Keratinocyte (primary cell): ENCODE data around the gene CES1. TPM values are rescaled to one million over a fixed set of nuclear protein-coding genes. Genes with fewer than 3 reads are reported as not detected.
"Not testable (repeated sequence)": the region's sequence is repeated elsewhere in the genome, so short reads cannot be mapped to it uniquely, and the experiment has no call there.

Source experiments
- DNase-seq: peaks from one replicate; pipeline ENCODE4 v3.0.0-alpha.2; 2011; ENCODE audit warnings: low read depth, missing footprints, low spot score
- FAIRE-seq: peaks from 2 replicates; lab custom pipeline; 2011; peaks lifted over from hg19 to GRCh38; lab: Jason Lieb, UNC
- H2AFZ ChIP-seq: 2 replicates; pipeline ENCODE4 v1.6.0; 2012; ENCODE audit warnings: low read length, control low read depth, inconsistent platforms; ENCODE audit not compliant: control insufficient read depth
- H3K27ac ChIP-seq: 2 replicates; pipeline ENCODE4 v1.5.1; 2011; ENCODE audit warnings: low read length; ENCODE audit not compliant: control insufficient read depth, insufficient read depth
- H3K27me3 ChIP-seq: 3 replicates; pipeline ENCODE4 v1.6.0; 2011; ENCODE audit warnings: low read length; ENCODE audit not compliant: control insufficient read depth, insufficient read depth; ENCODE audit errors: extremely low read depth
- H3K36me3 ChIP-seq, 2 experiments: 2 replicates in 1 of 2; 3 replicates in 1 of 2; pipeline ENCODE4 v1.5.1; 2011; ENCODE audit warnings: low read length in 2 of 2, mild to moderate bottlenecking in 1 of 2; ENCODE audit not compliant: control insufficient read depth in 2 of 2, insufficient read depth in 2 of 2; ENCODE audit errors: extremely low read depth in 1 of 2
- H3K4me1 ChIP-seq: 3 replicates; pipeline ENCODE4 v1.5.1; 2011; ENCODE audit warnings: low read length; ENCODE audit not compliant: control insufficient read depth, insufficient read depth; ENCODE audit errors: extremely low read depth
- H3K4me2 ChIP-seq: 3 replicates; pipeline ENCODE4 v1.6.0; 2011; ENCODE audit warnings: low read depth, low read length; ENCODE audit not compliant: control insufficient read depth, insufficient read depth; ENCODE audit errors: extremely low read depth
- H3K4me3 ChIP-seq, 3 experiments: fragments of 200-600 bp in 1 of 3; sonication (generic) in 1 of 3; 2 replicates in 2 of 3; 3 replicates in 1 of 3; pipeline ENCODE4 v1.5.1; 2011 to 2016; ENCODE audit warnings: low read length in 3 of 3, mild to moderate bottlenecking in 3 of 3, control low read depth in 2 of 3, inconsistent platforms in 1 of 3, low read depth in 1 of 3, mixed read lengths in 1 of 3, mixed run types in 1 of 3, moderate library complexity in 1 of 3; ENCODE audit not compliant: control insufficient read depth in 2 of 3, insufficient read depth in 2 of 3; ENCODE audit errors: extremely low read depth in 1 of 3
- H3K79me2 ChIP-seq: 2 replicates; pipeline ENCODE4 v1.6.0; 2012; ENCODE audit warnings: low read length; ENCODE audit not compliant: control insufficient read depth, insufficient read depth
- H3K9ac ChIP-seq: 3 replicates; pipeline ENCODE4 v1.6.0; 2011; ENCODE audit warnings: low read length; ENCODE audit not compliant: control insufficient read depth, insufficient read depth; ENCODE audit errors: extremely low read depth
- H3K9me1 ChIP-seq: 3 replicates; pipeline ENCODE4 v1.6.0; 2011; ENCODE audit warnings: low read length; ENCODE audit not compliant: control insufficient read depth, insufficient read depth; ENCODE audit errors: extremely low read depth
- H3K9me3 ChIP-seq: 2 replicates; pipeline ENCODE4 v1.5.1; 2012; ENCODE audit warnings: low read depth, low read length; ENCODE audit not compliant: control insufficient read depth
- H4K20me1 ChIP-seq: 3 replicates; pipeline ENCODE4 v1.6.0; 2011; ENCODE audit warnings: low read length; ENCODE audit not compliant: control insufficient read depth, insufficient read depth; ENCODE audit errors: extremely low read depth
- CTCF ChIP-seq, 3 experiments: IDR thresholded peaks in 1 of 3; conservative IDR thresholded peaks in 1 of 3; optimal IDR thresholded peaks in 1 of 3; 2 replicates in 2 of 3; 3 replicates in 1 of 3; pipeline versions ENCODE3 to v1.5.1; 2011; ENCODE audit warnings: low read length in 3 of 3, mild to moderate bottlenecking in 3 of 3, moderate library complexity in 2 of 3, control low read depth in 1 of 3, inconsistent platforms in 1 of 3; ENCODE audit not compliant: insufficient read depth in 2 of 3; ENCODE audit errors: extremely low read depth in 1 of 3
- EZH2 ChIP-seq: IDR thresholded peaks from one replicate; pipeline ENCODE4 v1.6.1; 2012; ENCODE audit warnings: inconsistent platforms, mild to moderate bottlenecking, low read length, moderate library complexity
- dilution Hi-C: fragments of 300-500 bp; cut with MboI; formaldehyde crosslinking; loops from one replicate; pipeline ENCODE4 v1.7.0; 2020; ENCODE audit warnings: low sequenced_read_pairs; ENCODE audit not compliant: extremely low pct_ligation_motif_present
- polyA plus RNA-seq, 5 experiments: library from polyadenylated mRNA; depleted of rRNA in 3 of 5; stranded (reverse) in 3 of 5; stranded (forward) in 1 of 5; unstranded in 1 of 5; fragments of >200 nt; gene quantifications; 1 replicate in 1 of 5; 2 replicates in 3 of 5; 3 replicates in 1 of 5; pipeline versions ENCODE4 v1.2.1 to v1.2.3, GENCODE V29; 2011 to 2012; ENCODE audit warnings: missing spikeins in 2 of 5, low read depth in 1 of 5, low replicate concordance in 1 of 5

The CES1 gene
- polyA plus RNA-seq, 1 donor (not counting 4 experiments of a cell fraction or from before 2014, with no cell fraction given): 0.10 TPM

DNA sequence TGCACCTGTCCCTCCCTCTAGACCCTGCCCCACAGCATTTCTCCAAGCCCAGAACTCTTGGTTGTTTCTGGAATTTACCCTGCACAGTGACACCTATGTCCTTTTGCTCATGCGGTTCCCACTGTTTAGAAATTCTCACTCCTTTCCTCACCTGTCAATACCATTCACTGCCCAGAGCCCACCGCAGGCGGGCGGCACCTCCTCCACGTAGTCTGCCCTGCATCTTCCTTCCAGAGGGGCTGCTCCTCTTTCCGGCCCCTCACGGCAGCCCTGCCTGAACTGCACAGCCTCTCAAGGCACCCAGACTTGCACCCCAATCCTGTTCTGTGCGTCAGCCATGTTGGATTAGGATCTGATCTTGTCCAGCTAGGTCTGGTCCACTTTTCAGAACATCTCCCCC lies 51.4 kb downstream of the CES1 start:
- H3K27me3 ChIP-seq, H3K79me2 ChIP-seq, H3K4me3 ChIP-seq, H4K20me1 ChIP-seq, H3K9me3 ChIP-seq, H3K4me2 ChIP-seq, DNase-seq, H3K4me1 ChIP-seq, H2AFZ ChIP-seq, FAIRE-seq, H3K9me1 ChIP-seq, dilution Hi-C loops, H3K36me3 ChIP-seq, H3K27ac ChIP-seq, H3K9ac ChIP-seq: not testable (repeated sequence)

GRCh38 chr16:55780095-55780407 lies 52.8 kb downstream of the CES1 start:
- DNase-seq, H3K27ac ChIP-seq, H3K9me3 ChIP-seq, H3K79me2 ChIP-seq, H3K9ac ChIP-seq, H3K4me2 ChIP-seq, H3K4me3 ChIP-seq, dilution Hi-C loops, H4K20me1 ChIP-seq, H2AFZ ChIP-seq, H3K4me1 ChIP-seq, H3K36me3 ChIP-seq, H3K27me3 ChIP-seq, H3K9me1 ChIP-seq, FAIRE-seq: not testable (repeated sequence)

DNA sequence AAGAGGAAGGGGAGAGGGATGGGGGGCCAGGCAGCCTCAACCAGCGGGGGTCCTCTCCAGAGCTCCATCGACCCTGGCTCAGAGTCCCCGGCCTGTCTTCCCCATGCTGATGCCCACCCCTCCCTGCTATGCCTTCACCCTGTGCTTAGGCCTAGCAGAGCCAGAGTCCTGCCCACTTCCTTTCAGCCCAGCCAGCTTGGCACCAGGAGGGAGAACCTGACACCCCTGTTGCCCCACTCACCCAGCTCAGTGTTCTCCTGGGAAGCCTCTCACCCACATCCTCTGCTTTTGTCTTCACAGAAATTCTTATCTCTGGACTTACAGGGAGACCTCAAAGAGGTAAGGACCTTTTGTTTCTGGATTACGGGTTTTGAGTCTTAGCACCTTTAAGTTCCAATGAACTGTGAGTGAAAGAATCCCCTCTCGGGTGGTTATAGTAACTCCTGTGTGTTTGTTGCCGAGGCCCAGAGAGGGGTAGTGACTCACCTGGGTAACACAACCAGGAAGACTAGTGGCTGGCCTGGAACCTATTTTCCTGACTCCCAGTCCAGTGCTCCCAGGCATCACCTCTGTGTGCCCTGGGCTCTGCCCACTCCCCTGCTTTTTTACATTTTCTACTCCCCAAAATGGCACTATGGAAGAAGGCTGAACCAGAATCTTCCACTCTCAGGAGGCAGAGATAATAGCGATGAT lies 53.3 kb downstream of the CES1 start:
- no peak overlapping the region for H3K9ac ChIP-seq

More for the DNA sequence above, 53.3 kb downstream of the CES1 start:
- no peak overlapping the region for H3K27ac ChIP-seq
- TF ChIP-seq EZH2: no peak
- TF ChIP-seq CTCF (optimal IDR thresholded peaks at IDR 0.05 in 1 of 3, IDR thresholded peaks at IDR 0.05 in 1 of 3, conservative IDR thresholded peaks at IDR 0.05 in 1 of 3; ENCODE audit: extremely low read depth in 1 of 3, insufficient read depth in 2 of 3, low read length in 3 of 3): no peak
- H3K79me2 ChIP-seq: no peaks in the 10 kb centered on the region
- H3K4me1 ChIP-seq: peaks cover 3% of the 10 kb centered on the region
- H2AFZ ChIP-seq: no peak overlapping the region
- FAIRE-seq: no peak
- H3K4me2 ChIP-seq: no peak overlapping the region
- no peaks in the 10 kb centered on the region for H3K27me3 ChIP-seq
- DNase-seq: no peak
- no peak overlapping the region for H3K4me3 ChIP-seq
- no peaks in the 10 kb centered on the region for H3K36me3 ChIP-seq
- dilution Hi-C loops: no loop called here
- no peaks in the 10 kb centered on the region for H4K20me1 ChIP-seq
- H3K9me3 ChIP-seq: no peaks in the 10 kb centered on the region
- H3K9me1 ChIP-seq: no peaks in the 10 kb centered on the region
